Neural progenitor cell (in vitro differentiated cells): Measurements from ENCODE around the gene IP6K1. TPM values are rescaled to one million over a fixed set of nuclear protein-coding genes. Genes with fewer than 3 reads are reported as not detected.
A peak's percentile ranks its signal among the peaks of the same experiment; 100 is the strongest.

Experiments used
- DNase-seq: peaks from one replicate; pipeline ENCODE4 v3.0.0-alpha.2; 2016; ENCODE audit warnings: low spot score
- H2AFZ ChIP-seq: fragments of 200-600 bp; sonication (generic); replicated peaks from 2 replicates; pipeline ENCODE4 v1.6.1; 2016; ENCODE audit warnings: antibody characterized with exemption
- H3F3A ChIP-seq: fragments of 200-600 bp; sonication (generic); 2 replicates; pipeline ENCODE4 v1.6.1; 2016; ENCODE audit warnings: antibody characterized with exemption, low read depth
- H3K27ac ChIP-seq: fragments of 200-600 bp; sonication (generic); 2 replicates; pipeline ENCODE4 v1.5.1; 2016; ENCODE audit warnings: mild to moderate bottlenecking
- H3K27me3 ChIP-seq: fragments of 200-600 bp; sonication (generic); 2 replicates; pipeline ENCODE4 v1.6.1; 2016; ENCODE audit warnings: mild to moderate bottlenecking, moderate library complexity
- H3K36me3 ChIP-seq: fragments of 200-600 bp; sonication (generic); 2 replicates; pipeline ENCODE4 v1.5.1; 2016
- H3K4me1 ChIP-seq: fragments of 200-600 bp; sonication (generic); 2 replicates; pipeline ENCODE4 v1.6.1; 2016; ENCODE audit warnings: mixed run types
- H3K4me2 ChIP-seq: fragments of 200-600 bp; sonication (generic); 2 replicates; pipeline ENCODE4 v1.6.1; 2016
- H3K4me3 ChIP-seq: fragments of 200-600 bp; sonication (generic); 2 replicates; pipeline ENCODE4 v1.5.1; 2016
- H3K79me2 ChIP-seq: fragments of 200-600 bp; sonication (generic); 2 replicates; pipeline ENCODE4 v1.6.1; 2016; ENCODE audit warnings: low read depth
- H3K9ac ChIP-seq: fragments of 200-600 bp; sonication (generic); 2 replicates; pipeline ENCODE4 v1.6.1; 2016
- H3K9me3 ChIP-seq: fragments of 200-600 bp; sonication (generic); 2 replicates; pipeline ENCODE4 v1.5.1; 2016; ENCODE audit warnings: low read depth
- H4K20me1 ChIP-seq: fragments of 200-600 bp; sonication (generic); 2 replicates; pipeline ENCODE4 v1.6.1; 2016; ENCODE audit warnings: low read depth
- H3K27ac Mint-ChIP-seq: 3 replicates; pipeline ENCODE4 v1.8.0; 2021; ENCODE audit warnings: mixed read lengths
- H3K27me3 Mint-ChIP-seq: 2 replicates; pipeline ENCODE4 v1.8.0; 2022; ENCODE audit warnings: low read depth, mild to moderate bottlenecking, inconsistent platforms, moderate library complexity, mixed read lengths; ENCODE audit not compliant: insufficient read depth
- H3K36me3 Mint-ChIP-seq: 3 replicates; pipeline ENCODE4 v1.8.0; 2021; ENCODE audit warnings: mixed read lengths
- H3K4me1 Mint-ChIP-seq: 3 replicates; pipeline ENCODE4 v1.8.0; 2021; ENCODE audit warnings: mixed read lengths
- H3K4me3 Mint-ChIP-seq: 3 replicates; pipeline ENCODE4 v1.8.0; 2021; ENCODE audit warnings: mild to moderate bottlenecking, moderate library complexity, mixed read lengths
- H3K9me3 Mint-ChIP-seq: 3 replicates; pipeline ENCODE4 v1.8.0; 2020; ENCODE audit warnings: mixed read lengths
- CTCF ChIP-seq: fragments of 200-600 bp; sonication (generic); IDR thresholded peaks from 2 replicates; pipeline ENCODE4 v1.5.1; 2017; ENCODE audit warnings: antibody characterized with exemption, mild to moderate bottlenecking
- EZH2 ChIP-seq: fragments of 200-600 bp; sonication (generic); IDR thresholded peaks from 2 replicates; pipeline ENCODE4 v1.6.1; 2017; ENCODE audit warnings: antibody characterized with exemption, mild to moderate bottlenecking, moderate library complexity
- EZH2phosphoT487 ChIP-seq: fragments of 200-600 bp; sonication (generic); IDR thresholded peaks from 2 replicates; pipeline ENCODE4 v1.6.1; 2017; ENCODE audit warnings: antibody characterized with exemption
- total RNA-seq: library from RNA; depleted of rRNA; stranded (reverse); fragments of >200 nt; gene quantifications from 2 replicates; pipeline ENCODE4 v1.2.3, GENCODE V29; 2015; ENCODE audit warnings: low replicate concordance

The IP6K1 gene
- total RNA-seq, 1 donor from 2014 or later = 26.3 TPM

- Mint-ChIP-seq H3K36me3 (peaks cover 2% of the 10 kb centered on the region), H3K4me1 (no peaks in the 10 kb centered on the region), H3K27me3 (peaks cover 2% of the 10 kb centered on the region), H3K4me3 (no peak overlapping the region), H3K27ac (no peak overlapping the region), H3K9me3 (no peaks in the 10 kb centered on the region)
- Histone ChIP-seq H3K4me2 (no peak overlapping the region), H3K4me3 (no peak overlapping the region), H3K9me3 (no peaks in the 10 kb centered on the region), H3K9ac (no peak overlapping the region), H3K4me1 (no peaks in the 10 kb centered on the region), H3K27ac (no peak overlapping the region), H3F3A (no peaks in the 10 kb centered on the region), H3K36me3 (no peaks in the 10 kb centered on the region), H4K20me1 (no peaks in the 10 kb centered on the region), H2AFZ (no peak overlapping the region), H3K79me2 (no peaks in the 10 kb centered on the region), H3K27me3 (no peaks in the 10 kb centered on the region)
- DNase-seq = no peak
- no peak for TF ChIP-seq EZH2phosphoT487
- TF ChIP-seq EZH2 = no peak
- TF ChIP-seq CTCF = no peak
Measured at GRCh38 chr3:49703956-49704355, 82.4 kb downstream of the IP6K1 start.

- no peaks in the 10 kb centered on the region for H3K79me2 ChIP-seq
- H3K4me2 ChIP-seq = no peak overlapping the region
- H3K27ac ChIP-seq = no peak overlapping the region
- H3K27me3 ChIP-seq = no peaks in the 10 kb centered on the region
- H2AFZ ChIP-seq = no peak overlapping the region
- Mint-ChIP-seq H3K4me3 (no peak overlapping the region), H3K9me3 (no peaks in the 10 kb centered on the region), H3K4me1 (no peaks in the 10 kb centered on the region), H3K27me3 (peaks cover 2% of the 10 kb centered on the region), H3K27ac (peak overlapping the region; percentile 79), H3K36me3 (peaks cover 2% of the 10 kb centered on the region)
- H3K4me1 ChIP-seq = no peaks in the 10 kb centered on the region
- TF ChIP-seq EZH2 = no peak
- TF ChIP-seq CTCF = peak; percentile 73
- no peak for TF ChIP-seq EZH2phosphoT487
- peak; percentile 75 for DNase-seq
- H3F3A ChIP-seq = no peaks in the 10 kb centered on the region
- no peaks in the 10 kb centered on the region for H4K20me1 ChIP-seq
- no peak overlapping the region for H3K9ac ChIP-seq
- H3K4me3 ChIP-seq = no peak overlapping the region
- no peaks in the 10 kb centered on the region for H3K9me3 ChIP-seq
- no peaks in the 10 kb centered on the region for H3K36me3 ChIP-seq
Measured at GRCh38 chr3:49703443-49703927, 82.9 kb downstream of the IP6K1 start.

GRCh38 chr3:49702672-49703071 is 83.7 kb downstream of the IP6K1 start:
- Mint-ChIP-seq H3K9me3 (no peaks in the 10 kb centered on the region), H3K27me3 (peaks cover 2% of the 10 kb centered on the region)

More at GRCh38 chr3:49702672-49703071, 83.7 kb downstream of the IP6K1 start:
- peaks cover 2% of the 10 kb centered on the region for H3K36me3 Mint-ChIP-seq
- no peak overlapping the region for H3K27ac Mint-ChIP-seq
- Histone ChIP-seq H3K9ac (no peak overlapping the region), H2AFZ (no peak overlapping the region), H3K4me3 (no peak overlapping the region), H3K4me2 (no peak overlapping the region), H3K27ac (no peak overlapping the region), H3F3A (no peaks in the 10 kb centered on the region), H4K20me1 (no peaks in the 10 kb centered on the region), H3K9me3 (no peaks in the 10 kb centered on the region), H3K36me3 (no peaks in the 10 kb centered on the region), H3K4me1 (no peaks in the 10 kb centered on the region), H3K27me3 (no peaks in the 10 kb centered on the region), H3K79me2 (no peaks in the 10 kb centered on the region)
- peak overlapping the region; percentile 24 for H3K4me3 Mint-ChIP-seq
- TF ChIP-seq EZH2 = no peak
- TF ChIP-seq CTCF = no peak
- no peak for TF ChIP-seq EZH2phosphoT487
- H3K4me1 Mint-ChIP-seq = no peaks in the 10 kb centered on the region
- DNase-seq = no peak
